A549 (cell line): ENCODE data around the gene EBF3. TPM values are rescaled to one million over a fixed set of nuclear protein-coding genes. Genes with fewer than 3 reads are reported as not detected.

ENCODE experiments used
- ATAC-seq, 2 experiments: fragments of 200-7000 bp in 1 of 2; fragments of >200 bp in 1 of 2; cut with Nextera tagmentation in 1 of 2; cut with Tn5 transposase in 1 of 2; 3 replicates each; pipeline versions ENCODE4 v1.8.0 to v1.9.1; 2018 to 2020; ENCODE audit warnings: mild to moderate bottlenecking in 1 of 2, moderate library complexity in 1 of 2
- CTCF ChIA-PET: fragments of 300-600 bp; sonication (Branson Sonifier 250); formaldehyde crosslinking; extraction: SDS; loops from one replicate; lab custom pipeline; 2021; ENCODE audit warnings: antibody characterized with exemption, inconsistent platforms; lab: Yijun Ruan, JAX
- POLR2A ChIA-PET: fragments of 350-600 bp; formaldehyde crosslinking; extraction: SDS; loops from one replicate; lab custom pipeline; 2021; ENCODE audit warnings: antibody characterized with exemption, inconsistent platforms; lab: Yijun Ruan, JAX
- DNase-seq, 2 experiments: peaks; one replicate each; pipeline versions ENCODE4 v3.0.0 to v3.0.0-alpha.2; 2011 to 2016; ENCODE audit warnings: low read depth in 1 of 2, low spot score in 1 of 2
- FAIRE-seq: peaks from 2 replicates; lab custom pipeline; 2011; peaks lifted over from hg19 to GRCh38; lab: Jason Lieb, UNC
- H3K27ac ChIP-seq, 2 experiments: fragments of >200 bp; sonication (Bioruptor Twin); formaldehyde crosslinking; 3 replicates each; pipeline ENCODE4 v1.5.1; 2016 to 2017
- H3K4me1 ChIP-seq: fragments of >200 bp; sonication (Bioruptor Twin); formaldehyde crosslinking; 3 replicates; pipeline ENCODE4 v1.6.1; 2016
- H3K4me2 ChIP-seq: fragments of >200 bp; sonication (Bioruptor Twin); formaldehyde crosslinking; 3 replicates; pipeline ENCODE4 v1.6.1; 2016
- H3K4me3 ChIP-seq: fragments of >200 bp; sonication (Bioruptor Twin); formaldehyde crosslinking; 3 replicates; pipeline ENCODE4 v1.5.1; 2016
- H3K9me3 ChIP-seq: fragments of >200 bp; sonication (Bioruptor Twin); formaldehyde crosslinking; 3 replicates; pipeline ENCODE4 v1.6.1; 2016
- BCL3 ChIP-seq: fragments of >200 bp; sonication (Bioruptor Twin); formaldehyde crosslinking; IDR thresholded peaks from 3 replicates; pipeline ENCODE4 v1.6.1; 2016
- BHLHE40 ChIP-seq: IDR thresholded peaks from 2 replicates; pipeline ENCODE4 v1.6.1; 2012; ENCODE audit warnings: low read depth, low read length, inconsistent platforms
- CEBPB ChIP-seq, 2 experiments: fragments of >200 bp in 1 of 2; sonication (Bioruptor Twin) in 1 of 2; formaldehyde crosslinking in 1 of 2; IDR thresholded peaks; 2 replicates each; pipeline ENCODE4 v1.6.1; 2012 to 2016
- CHD2 ChIP-seq: fragments of 150-350 bp; IDR thresholded peaks from 2 replicates; pipeline ENCODE4 v1.6.1; 2014; ENCODE audit warnings: low read length; ENCODE audit not compliant: partially characterized antibody
- CTCF ChIP-seq: fragments of >200 bp; sonication (Bioruptor Twin); formaldehyde crosslinking; IDR thresholded peaks from 3 replicates; pipeline ENCODE4 v1.5.1; 2016
- E2F6 ChIP-seq: IDR thresholded peaks from 2 replicates; pipeline ENCODE4 v1.6.1; 2012; ENCODE audit warnings: low read depth, borderline replicate concordance
- EHF ChIP-seq: fragments of 250-450 bp; sonication (Bioruptor Pico); IDR thresholded peaks from 2 replicates; pipeline ENCODE4 v1.5.0; 2020; ENCODE audit warnings: mild to moderate bottlenecking
- ELK1 ChIP-seq: fragments of 150-350 bp; IDR thresholded peaks from 2 replicates; pipeline ENCODE4 v1.6.1; 2014; ENCODE audit warnings: low read depth, mild to moderate bottlenecking, low read length
- ESRRA ChIP-seq: fragments of 150-350 bp; IDR thresholded peaks from 2 replicates; pipeline ENCODE4 v1.6.1; 2014; ENCODE audit warnings: mild to moderate bottlenecking, low read length, borderline replicate concordance
- FOSB ChIP-seq: fragments of 250-450 bp; sonication (Bioruptor Pico); IDR thresholded peaks from 2 replicates; pipeline ENCODE4 v1.5.0; 2020; ENCODE audit warnings: mild to moderate bottlenecking, moderate library complexity
- HEYL ChIP-seq: fragments of 250-450 bp; sonication (Bioruptor Pico); IDR thresholded peaks from 2 replicates; pipeline ENCODE4 v1.8.0; 2021; ENCODE audit warnings: mild to moderate bottlenecking, moderate library complexity
- HMGXB4 ChIP-seq: fragments of 250-450 bp; sonication (Bioruptor Pico); IDR thresholded peaks from 2 replicates; pipeline ENCODE4 v1.5.0; 2021; ENCODE audit warnings: mild to moderate bottlenecking, moderate library complexity, borderline replicate concordance
- HOXB13 ChIP-seq: fragments of 250-450 bp; sonication (Bioruptor Pico); IDR thresholded peaks from 2 replicates; pipeline ENCODE4 v1.5.0; 2020; ENCODE audit warnings: low read depth, mild to moderate bottlenecking, moderate library complexity
- HOXB5 ChIP-seq: fragments of 250-450 bp; sonication (Bioruptor Pico); IDR thresholded peaks from 2 replicates; pipeline ENCODE4 v1.5.0; 2020; ENCODE audit warnings: mild to moderate bottlenecking, moderate library complexity
- MYC ChIP-seq: IDR thresholded peaks from 2 replicates; pipeline ENCODE4 v1.6.1; 2012; ENCODE audit warnings: mild to moderate bottlenecking, inconsistent platforms, low read length, improper control_type of control experiment, borderline replicate concordance
- NPAS2 ChIP-seq: fragments of 250-450 bp; sonication (Bioruptor Pico); IDR thresholded peaks from 2 replicates; pipeline ENCODE4 v1.8.0; 2022; ENCODE audit warnings: mild to moderate bottlenecking, moderate library complexity, borderline replicate concordance
- POLR2A ChIP-seq: IDR thresholded peaks from 2 replicates; pipeline ENCODE4 v1.6.1; 2012; ENCODE audit warnings: mild to moderate bottlenecking, low read length
- POLR2AphosphoS2 ChIP-seq: conservative IDR thresholded peaks from 2 replicates; pipeline ENCODE4 v1.6.1; 2012; ENCODE audit warnings: low read length, improper control_type of control experiment, inconsistent platforms
- USF2 ChIP-seq: fragments of 450-650 bp; IDR thresholded peaks from 2 replicates; pipeline ENCODE4 v1.6.1; 2014; ENCODE audit warnings: antibody characterized with exemption
- ZNF302 ChIP-seq: fragments of 250-450 bp; sonication (Bioruptor Pico); IDR thresholded peaks from 2 replicates; pipeline ENCODE4 v1.9.0; 2021; ENCODE audit warnings: inconsistent platforms, mild to moderate bottlenecking, moderate library complexity
- WGBS: methylation state at CpG from one replicate; pipeline ENCODE4 v1.1.6; 2017; ENCODE audit errors: missing lambda C conversion rate; 5-methylcytosine and 5-hydroxymethylcytosine counted together
- polyA plus RNA-seq, 4 experiments: library from polyadenylated mRNA; depleted of rRNA in 3 of 4; stranded (reverse); fragments of >200 nt; fragmentation: RNase III in 1 of 4; extraction: RNeasy Plus Mini Kit Qiagen cat#74134 plus additional on column Dnase treatment in 1 of 4; gene quantifications; 2 replicates in 3 of 4; 3 replicates in 1 of 4; pipeline ENCODE4 v1.2.3, GENCODE V29; 2011 to 2017

The EBF3 gene
- polyA plus RNA-seq, 2 of the 4 experiments (the other 2 are of a cell fraction) = 0.12 TPM; not detected in 1

GRCh38 chr10:129864601-129865126 is 99.4 kb downstream of the EBF3 start (continued):
- TF ChIP-seq BCL3 (no peak), POLR2AphosphoS2 (no peak), ZNF302 (CRISPR knock-in tag) (no peak), USF2 (no peak)

- H3K9me3 ChIP-seq = no peaks in the 10 kb centered on the region
- TF ChIP-seq E2F6 (no peak), CHD2 (no peak)
- no peak for FAIRE-seq
These were observed 100.0 kb downstream of the EBF3 start for GRCh38 chr10:129864082-129864481.

GRCh38 chr10:129863201-129863663 is 100.8 kb downstream of the EBF3 start:
- Histone ChIP-seq H3K27ac (no peak overlapping the region), H3K4me3 (no peak overlapping the region), H3K4me2 (no peak overlapping the region), H3K4me1 (no peaks in the 10 kb centered on the region), H3K9me3 (no peaks in the 10 kb centered on the region)
- CTCF ChIA-PET = no interaction called here
- ATAC-seq (no peak), DNase-seq (no peak), FAIRE-seq (no peak)
- TF ChIP-seq MYC (no peak), HOXB13 (CRISPR knock-in tag) (no peak), HMGXB4 (CRISPR knock-in tag) (no peak), CEBPB (IDR thresholded peaks at IDR 0.05) (no peak), ESRRA (no peak), POLR2A (no peak), HOXB5 (no peak), BHLHE40 (no peak), FOSB (CRISPR knock-in tag) (no peak), POLR2AphosphoS2 (no peak), EHF (CRISPR knock-in tag) (no peak), CTCF (no peak), HEYL (no peak), NPAS2 (CRISPR knock-in tag) (no peak), ELK1 (no peak)
- 43% methylated on average over 14 of the region's 15 CpGs for WGBS
- POLR2A ChIA-PET = no interaction called here

More at GRCh38 chr10:129864082-129864481, 100.0 kb downstream of the EBF3 start:
- H3K4me2 ChIP-seq = no peak overlapping the region
- no peaks in the 10 kb centered on the region for H3K4me1 ChIP-seq
- H3K27ac ChIP-seq = no peak overlapping the region
- ATAC-seq = no peak
- DNase-seq = no peak
- no peak overlapping the region for H3K4me3 ChIP-seq
- ChIA-PET CTCF (no interaction called here), POLR2A (no interaction called here)
- 82% methylated on average over 4 of the region's 4 CpGs for WGBS
